ENCODE data around the gene ATF3.

The ATF3 gene

DNA sequence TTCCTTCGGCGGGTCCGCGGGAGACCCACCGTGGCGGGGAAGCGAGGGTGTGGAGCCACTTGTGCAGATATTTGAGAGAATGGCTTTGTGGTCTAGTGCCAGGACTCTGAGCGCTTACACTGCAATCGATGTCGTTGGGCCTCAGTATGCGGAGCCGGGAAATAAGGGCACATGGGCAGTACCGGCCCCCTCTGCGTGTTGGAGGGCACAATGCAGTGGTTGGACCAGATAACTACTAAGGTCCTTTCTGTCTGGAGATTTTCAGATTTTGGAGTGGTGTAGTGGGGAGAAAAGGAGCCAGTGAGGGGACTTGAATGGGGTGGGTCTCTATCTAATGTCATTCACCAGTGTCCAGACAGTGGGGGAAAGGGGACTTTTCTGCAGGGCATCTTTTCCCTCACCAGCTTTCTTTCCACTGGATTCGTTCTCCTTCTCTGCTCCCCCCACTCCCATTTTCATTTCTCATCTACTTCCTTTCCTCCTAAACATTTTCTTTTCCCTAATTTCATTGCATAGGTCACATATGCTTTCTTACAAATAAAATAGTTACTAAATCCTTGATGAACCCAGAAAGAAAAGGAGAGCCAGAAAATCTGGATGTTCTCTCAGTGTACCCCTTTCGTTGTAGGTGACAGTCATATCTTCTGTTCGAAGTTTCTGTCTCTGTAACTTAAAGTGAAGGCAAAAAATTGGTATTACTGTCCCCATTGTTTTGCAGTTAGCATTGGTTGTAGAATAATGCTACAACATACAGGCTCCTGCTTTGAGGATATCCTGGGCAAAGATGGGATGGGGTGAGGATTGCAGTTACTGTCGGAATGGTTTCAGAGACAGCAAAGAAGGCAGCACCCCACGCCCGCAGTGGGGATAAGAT is 1.4 kb downstream of the ATF3 start:
- DNase-seq: no peak

DNA sequence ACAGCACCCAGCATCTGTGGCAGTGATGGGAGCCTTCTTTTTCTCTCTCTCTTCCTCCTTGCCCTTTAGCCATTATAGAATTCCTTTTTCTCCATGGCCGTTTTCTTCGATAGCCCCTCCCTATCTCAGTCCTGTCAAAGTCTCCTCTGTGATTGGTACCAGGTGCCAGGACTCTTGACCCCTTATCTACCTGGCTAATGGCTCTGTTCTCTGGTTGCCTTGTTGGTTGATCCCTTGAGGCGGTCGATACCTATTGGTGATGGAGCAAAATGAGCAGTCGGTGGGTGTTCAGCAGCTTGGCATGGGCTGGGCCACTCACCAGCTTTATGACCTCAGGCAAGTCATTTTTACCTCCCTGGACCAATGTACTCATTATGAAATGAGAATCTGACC is 2.0 kb downstream of the ATF3 start:
- DNase-seq: no peak

DNA sequence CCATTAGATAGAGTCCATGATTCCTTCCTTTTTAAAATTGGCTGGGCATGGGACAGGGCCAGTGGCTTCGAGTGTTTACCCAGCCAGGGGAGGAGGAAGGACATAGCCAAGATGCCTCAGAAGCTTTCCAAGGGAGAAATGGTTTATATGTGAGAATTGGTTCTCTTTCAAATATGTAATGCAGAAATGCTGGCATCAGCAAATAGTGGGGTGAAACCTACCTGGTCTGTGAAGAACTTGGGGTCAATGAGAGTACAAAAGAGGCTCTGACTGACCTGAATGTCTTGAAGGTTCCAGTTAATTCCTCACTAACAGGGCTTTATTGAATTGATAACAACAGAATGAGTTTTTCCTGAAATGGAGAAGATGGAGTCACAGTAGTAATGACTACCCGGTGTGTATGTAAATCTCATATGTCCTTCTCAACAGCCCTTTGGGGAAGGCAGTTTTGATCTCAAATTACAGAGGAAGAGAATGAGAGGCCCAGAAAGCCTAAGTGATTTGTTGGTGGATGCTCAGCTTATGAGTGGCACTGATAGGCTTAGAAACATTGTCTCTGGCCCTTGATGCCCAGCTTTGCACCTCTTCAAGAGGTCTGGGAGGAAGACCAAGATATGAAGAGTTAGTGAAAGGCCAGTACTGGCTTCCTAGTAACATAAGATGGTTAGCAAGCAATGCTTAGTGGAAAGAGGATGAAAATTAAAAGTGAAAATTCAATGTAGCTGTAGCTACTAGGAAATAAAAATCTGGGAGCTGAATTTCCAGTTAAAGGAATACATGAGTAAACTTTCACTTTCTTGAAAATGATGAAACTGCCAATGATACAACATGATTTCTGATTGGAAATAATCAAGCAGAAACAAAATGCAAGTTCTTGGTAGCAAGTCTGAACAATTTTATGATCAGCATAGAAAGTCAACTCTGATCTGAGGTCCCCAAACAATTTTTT is 2.7 kb downstream of the ATF3 start:
- DNase-seq: no peak

DNA sequence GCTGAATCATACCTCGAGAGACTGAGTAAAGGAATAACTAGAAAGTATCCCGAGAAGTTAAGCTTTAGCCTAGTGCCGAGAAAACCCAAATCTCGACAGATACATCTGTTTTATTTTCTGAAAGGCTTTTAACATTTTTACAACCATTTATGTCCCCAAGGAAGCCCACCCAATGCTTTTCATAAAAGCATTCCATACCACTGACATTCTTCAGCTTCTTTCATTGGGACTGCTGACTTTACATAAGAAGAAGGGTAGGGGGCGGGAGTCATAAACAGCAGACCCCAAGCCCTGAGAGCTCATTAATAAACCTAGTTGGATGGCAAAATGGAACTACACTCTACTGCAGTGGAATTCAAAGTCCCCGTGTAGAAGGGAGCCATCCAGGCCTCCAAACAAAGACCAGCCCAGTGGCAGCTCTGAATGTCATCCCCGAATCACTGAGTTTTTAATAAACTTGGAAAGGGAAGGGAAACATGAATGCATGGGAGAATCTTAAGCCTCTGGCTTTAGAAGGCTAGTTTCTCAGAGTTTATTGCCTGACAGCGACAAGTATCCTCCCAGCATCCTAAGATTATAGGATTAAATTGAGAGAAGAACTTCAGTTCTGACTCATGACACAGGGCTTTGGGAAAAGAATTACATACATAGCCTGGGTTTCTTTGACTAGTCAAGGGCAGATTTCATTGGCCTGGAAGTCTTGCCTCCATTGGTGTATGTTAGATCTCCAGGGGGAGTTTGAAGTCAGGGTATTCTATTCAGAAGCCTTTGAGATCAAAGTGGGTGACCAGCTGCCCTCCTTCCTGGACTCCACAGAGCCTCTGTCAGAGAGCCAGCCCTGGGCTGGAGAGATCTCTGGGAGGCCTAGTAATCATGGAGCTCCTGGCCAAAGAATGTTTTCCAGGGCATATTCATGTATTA is 3.7 kb downstream of the ATF3 start:
- DNase-seq: no peak

DNA sequence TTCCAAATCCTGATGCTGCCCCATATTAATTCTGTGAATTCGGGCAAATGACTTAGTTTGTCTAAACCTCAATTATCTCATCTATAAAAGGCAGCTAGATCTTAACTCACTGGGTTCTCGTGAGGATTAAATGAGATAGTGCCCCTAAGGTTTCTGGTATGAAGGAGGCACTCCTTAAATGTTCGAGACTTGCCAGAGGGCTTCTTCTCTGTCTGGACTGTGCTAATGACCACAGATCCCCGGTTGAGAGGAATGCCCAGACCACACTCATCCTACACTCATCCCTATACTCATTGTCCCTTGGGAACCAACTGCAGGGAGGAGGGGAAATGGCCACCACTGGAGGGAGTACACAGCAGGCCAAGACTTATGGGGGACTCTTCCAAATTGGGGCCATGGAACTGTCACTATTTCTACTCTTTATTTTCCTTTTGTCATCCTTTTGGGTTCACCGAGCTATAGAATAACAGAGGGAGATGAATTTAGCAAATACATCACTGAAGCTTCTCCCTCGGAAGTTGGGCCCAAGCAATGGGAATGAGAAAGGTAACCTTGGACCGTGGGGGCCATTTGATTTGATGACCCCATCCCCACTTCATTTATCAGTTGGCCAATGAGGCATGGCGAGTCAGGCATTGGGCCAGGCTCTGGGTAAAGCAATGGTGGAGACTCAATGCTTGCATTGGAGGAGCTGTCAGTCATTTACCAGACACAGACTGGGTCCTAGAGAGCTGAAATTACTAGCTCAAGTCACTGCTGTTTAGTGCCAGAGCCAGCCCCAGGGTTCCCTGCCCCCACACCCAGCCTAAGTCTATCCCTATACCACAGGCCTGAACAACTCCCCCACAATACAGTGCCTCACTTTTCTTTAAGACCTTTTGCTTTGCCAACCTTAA is 5.1 kb downstream of the ATF3 start:
- no peak for DNase-seq

DNA sequence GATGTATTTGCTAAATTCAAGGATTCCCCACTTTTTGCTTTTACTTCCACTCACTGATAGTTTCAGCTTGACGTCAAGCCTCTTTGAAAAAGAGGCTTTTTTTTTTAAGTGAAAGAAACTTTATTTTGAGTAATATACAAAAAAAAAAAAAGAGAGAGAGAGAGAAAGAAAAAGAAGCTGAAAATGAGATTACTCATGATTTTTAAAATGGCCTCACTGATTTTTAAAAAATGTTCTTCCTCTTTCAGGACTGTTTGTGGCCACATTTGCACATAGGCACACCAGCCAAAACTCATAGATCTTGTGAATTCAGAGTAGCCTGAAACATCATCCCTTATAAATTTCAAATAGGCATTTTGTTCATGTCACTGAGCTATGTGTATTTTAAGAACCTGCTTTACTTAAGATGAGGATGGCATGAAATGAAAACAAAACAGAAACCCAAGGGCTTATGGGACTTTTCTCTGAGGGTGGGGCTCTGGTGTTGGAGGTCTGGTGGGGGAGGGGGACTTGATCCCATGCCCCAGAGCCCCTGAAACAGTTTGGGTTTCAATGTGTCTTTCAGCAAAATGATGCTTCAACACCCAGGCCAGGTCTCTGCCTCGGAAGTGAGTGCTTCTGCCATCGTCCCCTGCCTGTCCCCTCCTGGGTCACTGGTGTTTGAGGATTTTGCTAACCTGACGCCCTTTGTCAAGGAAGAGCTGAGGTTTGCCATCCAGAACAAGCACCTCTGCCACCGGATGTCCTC is 6.1 kb downstream of the ATF3 start:
- DNase-seq: no peak

DNA sequence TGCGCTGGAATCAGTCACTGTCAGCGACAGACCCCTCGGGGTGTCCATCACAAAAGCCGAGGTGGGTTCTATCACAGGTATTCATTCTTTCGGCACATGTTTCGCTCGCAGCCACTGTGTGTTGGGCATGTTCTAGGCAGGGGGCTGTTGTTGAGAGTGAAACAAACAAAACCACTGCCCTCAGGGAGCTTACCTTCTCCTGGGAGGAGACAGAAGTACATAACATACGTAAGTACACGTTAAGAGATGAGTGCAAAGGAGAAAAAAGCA is 6.6 kb downstream of the ATF3 start:
- no peak for DNase-seq

DNA sequence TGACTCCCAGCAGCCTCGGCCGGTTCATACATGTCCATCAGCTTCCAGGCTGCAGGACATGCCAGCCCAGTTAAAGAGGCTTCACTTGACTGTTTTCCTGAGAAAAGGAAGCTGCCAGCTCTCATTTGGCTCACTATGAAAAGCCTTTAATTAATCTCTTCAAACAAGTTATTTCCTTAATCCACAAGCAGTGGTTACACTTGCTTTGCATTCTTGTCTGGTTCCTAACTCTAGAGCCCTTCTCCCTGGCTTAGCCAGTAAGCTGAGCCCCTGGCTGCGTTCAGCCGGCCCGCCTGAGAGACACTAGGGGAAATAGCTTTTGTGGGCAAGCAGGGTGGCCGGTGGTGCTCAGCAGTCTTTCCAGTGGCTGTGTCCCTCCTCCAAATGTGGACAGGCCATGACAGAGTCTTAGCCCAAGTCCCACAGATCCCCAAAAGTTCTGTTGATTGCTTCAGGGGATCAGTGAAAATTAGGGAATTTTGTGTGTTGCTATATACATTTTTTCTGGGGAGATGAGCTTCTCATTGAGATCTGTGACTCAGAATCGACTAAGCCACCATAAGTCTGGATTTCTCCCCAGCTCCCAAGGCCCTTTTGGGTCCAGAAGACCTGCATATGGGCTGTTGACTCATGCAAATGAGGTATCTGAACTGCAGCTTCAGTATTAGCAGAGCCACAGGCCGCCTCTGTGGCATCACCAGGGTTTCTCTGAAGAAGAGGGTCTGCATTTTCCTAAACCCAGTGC is 10.1 kb downstream of the ATF3 start:
- DNase-seq: no peak

DNA sequence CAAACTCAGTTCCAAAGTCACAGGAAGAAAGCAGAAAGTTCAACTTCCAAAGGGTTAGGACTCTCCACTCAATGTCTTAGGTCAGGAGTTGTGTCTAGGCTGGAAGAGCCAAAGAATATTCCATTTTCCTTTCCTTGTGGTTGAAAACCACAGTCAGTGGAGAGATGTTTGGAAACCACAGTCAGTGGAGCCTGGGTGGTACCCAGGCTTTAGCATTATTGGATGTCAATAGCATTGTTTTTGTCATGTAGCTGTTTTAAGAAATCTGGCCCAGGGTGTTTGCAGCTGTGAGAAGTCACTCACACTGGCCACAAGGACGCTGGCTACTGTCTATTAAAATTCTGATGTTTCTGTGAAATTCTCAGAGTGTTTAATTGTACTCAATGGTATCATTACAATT is 11.7 kb downstream of the ATF3 start:
- no peak for DNase-seq

DNA sequence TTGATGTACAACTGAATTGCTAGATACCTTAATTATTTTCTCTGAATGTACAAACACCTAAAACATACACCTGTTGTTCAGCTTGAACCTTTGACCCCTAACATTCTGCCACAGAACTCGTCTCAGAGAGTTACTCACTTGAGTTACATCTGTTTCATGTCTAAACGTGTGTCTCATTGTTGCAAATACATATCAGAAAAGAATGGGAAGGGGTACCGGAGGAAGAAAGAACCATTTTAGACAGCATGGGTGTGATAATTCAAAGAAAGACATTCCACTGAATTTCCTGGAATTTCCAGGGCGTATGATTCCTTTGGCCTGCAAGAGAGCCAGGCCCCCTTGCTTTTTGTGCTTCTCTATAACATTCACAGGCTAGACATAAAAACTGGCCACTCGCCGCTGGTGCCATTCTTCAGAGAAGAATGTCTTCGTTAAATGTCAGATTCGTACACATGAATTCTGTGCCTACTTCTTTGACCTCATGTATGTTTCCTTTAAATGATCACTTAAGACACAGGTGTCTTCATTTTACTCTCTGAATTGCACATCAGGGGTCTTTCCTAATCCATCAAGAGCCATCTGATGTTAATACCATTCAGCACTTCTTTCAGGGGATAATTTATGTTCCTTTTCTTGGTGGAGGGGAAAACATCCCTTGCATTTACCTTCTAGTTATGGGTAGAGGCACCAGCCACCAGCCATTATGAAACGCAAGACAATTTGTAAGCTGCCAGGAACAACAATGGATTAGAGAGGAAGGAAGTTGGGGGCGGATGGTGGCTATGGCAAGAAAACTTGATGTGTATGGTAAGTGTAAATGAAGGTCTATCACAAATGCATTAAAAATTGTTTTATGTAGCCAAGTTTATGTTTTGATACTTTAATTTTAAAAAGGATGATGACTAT is 12.7 kb downstream of the ATF3 start:
- DNase-seq: no peak

DNA sequence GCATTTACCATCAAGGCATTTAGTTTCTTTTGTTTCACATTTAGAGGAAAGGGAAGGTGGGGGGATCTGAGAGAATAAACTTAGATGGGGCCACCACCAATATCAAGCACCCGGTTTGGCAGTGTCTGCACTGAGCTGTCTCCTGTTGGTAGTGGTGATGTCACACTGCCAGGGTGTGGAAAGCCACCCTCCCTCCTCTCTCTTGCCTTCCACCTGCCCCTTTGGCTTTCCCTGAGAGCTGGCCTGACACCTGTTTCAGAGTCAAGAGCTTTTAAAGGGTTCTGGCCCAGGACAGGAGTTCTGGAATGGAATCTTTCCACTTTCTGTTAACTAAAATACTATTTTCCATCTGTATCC is 13.4 kb downstream of the ATF3 start:
- no peak for DNase-seq

DNA sequence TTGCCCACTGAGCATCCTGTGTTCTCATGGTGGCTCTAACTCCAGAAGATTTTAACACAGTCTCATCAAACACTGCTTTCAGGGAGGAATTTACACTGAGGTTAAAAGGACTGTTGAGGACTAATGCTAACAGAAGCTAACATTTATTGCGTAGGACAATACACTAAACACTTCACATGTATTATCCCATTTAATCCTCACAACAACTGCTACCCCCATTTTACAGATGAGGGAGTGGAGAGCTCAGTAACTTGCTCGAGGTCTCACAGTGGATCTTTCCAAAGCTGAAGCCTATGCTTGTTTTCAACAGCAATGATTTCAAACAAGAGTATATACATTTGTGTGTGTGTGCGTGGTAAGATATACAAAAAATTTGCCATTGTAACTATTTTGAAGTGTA is 13.9 kb downstream of the ATF3 start:
- DNase-seq: no peak

DNA sequence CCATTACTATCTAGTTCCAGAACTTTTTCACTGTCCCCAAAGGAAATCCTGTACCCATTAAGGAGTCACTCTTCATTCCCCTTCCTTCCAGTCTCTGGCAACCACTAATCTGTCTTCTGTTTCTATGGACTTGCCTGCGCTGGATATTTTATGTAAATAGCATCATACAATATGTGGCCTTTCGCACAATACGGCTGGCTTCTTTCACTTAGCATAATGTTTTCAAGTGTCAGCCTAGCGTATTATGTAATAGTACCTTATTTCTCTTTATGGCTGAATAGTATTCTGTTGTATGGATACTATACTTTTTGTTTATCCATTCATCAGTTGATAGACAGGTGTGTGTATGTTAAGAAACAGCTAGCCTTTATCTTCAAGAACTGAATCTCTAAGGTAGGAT is 14.3 kb downstream of the ATF3 start:
- no peak for DNase-seq

DNA sequence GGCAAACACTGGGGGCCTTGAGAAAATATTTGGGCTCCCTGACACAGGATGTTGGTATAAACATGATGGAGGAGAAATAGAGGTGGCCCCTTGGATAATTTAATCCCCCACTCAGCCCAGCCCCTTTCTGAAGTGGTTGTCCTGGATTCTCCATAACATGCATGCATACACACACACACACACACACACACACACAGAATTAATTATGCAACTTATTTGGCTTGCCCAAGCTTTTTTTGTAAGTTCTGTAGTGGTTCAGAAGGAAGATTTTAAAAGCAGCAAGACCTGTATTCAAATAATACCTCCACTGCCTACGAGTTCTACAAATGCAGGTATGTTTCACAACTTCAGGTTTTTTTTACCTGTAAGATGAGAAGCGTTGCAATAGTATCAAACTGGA is 15.0 kb downstream of the ATF3 start:
- no peak for DNase-seq

DNA sequence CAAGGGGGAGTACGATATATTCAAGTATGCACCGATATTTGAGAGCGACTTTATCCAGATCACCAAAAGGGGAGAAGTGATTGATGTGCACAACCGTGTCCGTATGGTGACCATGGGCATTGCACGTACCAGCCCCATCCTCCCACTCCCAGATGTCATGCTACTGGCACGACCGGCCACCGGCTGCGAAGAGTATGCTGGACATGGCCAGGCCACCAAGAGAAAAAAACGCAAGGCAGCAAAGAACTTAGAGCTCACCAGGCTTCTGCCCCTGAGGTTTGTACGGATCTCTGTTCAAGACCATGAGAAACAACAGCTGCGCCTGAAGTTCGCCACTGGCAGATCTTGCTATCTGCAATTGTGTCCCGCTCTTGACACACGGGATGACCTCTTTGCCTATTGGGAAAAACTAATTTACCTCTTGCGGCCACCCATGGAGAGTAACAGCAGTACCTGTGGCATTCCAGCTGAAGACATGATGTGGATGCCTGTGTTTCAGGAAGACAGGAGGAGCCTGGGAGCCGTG is 16.5 kb downstream of the ATF3 start:
- DNase-seq: no peak

DNA sequence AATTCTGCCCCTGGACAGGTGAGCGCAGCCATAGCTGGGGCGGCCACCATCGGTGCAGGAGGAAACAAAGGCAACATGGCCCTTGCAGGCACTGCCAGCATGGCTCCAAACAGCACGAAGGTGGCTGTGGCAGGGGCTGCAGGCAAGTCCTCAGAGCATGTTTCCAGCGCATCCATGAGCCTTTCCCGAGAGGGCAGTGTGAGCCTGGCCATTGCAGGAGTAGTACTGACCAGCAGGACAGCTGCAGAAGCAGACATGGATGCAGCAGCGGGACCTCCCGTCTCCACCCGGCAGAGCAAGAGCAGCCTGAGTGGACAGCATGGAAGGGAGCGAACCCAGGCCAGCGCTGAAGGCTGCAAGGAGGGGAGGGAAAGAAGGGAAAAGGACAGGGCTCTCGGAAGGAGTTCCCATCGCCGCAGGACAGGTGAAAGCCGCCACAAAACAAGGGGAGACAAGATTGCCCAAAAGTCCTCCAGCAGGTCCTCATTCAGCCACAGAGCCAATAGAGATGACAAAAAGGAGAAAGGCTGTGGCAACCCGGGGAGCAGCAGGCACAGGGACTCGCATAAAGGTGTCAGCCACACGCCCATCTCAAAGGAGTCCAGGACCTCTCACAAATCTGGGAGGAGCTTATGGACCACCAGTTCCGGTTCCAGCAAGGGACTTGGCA is 17.4 kb downstream of the ATF3 start:
- DNase-seq: no peak

DNA sequence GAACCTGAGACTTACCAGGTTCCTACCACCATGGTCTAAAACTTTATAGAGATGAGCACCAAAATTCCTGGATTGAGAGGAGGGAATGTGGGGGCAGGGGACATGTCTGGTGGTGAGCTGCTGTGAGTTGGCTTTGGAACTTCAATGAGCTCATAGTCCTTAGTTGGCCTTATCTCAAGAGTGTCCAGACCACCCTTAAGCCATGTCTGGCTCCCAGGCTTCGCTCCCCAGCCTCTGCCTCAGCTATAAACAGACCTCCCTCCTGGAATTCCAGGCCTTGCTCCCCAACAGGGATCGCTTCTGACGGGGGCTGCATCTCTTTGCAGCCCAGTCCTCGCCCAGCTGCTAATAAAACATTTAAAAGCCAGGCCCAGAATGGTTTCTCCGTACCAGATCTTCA is 19.5 kb downstream of the ATF3 start:
- no peak for DNase-seq

DNA sequence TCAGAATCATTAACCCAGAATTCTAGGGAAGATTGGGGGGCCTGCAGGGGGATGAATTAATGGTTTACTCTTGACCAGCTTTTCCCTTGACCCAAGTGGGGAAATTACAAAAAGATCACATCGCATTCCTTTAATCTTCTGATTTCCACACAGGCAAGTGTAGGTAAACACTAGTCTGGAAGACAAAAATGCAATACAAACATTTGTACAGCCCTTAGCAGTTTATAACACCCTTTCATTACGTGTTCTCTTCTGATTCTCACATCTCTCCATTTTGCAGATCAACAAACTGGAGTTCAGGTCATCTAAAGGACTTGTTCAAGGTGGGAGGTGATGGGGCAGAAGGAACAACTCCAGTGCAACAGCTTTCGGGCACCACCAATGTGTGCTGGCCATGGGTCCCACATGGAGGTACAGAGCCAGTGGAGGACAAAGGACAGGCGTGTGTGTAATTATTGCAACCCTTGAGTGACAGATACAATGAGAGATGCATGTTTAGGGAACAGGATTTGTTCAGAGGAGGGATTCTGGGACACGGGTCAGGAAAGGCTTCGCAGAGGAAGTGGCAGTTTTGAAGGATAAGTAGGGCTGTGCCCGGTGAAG is 20.4 kb downstream of the ATF3 start:
- DNase-seq: no peak

Data from amniotic stem cell (primary cell).